ENCODE results near the gene SAMD4B. TPM values are rescaled to one million over a fixed set of nuclear protein-coding genes. Genes with fewer than 3 reads are reported as not detected.

The SAMD4B gene
- total and polyA plus RNA-seq, 2 donors from 2014 or later: 92.9 to 100 TPM

DNA sequence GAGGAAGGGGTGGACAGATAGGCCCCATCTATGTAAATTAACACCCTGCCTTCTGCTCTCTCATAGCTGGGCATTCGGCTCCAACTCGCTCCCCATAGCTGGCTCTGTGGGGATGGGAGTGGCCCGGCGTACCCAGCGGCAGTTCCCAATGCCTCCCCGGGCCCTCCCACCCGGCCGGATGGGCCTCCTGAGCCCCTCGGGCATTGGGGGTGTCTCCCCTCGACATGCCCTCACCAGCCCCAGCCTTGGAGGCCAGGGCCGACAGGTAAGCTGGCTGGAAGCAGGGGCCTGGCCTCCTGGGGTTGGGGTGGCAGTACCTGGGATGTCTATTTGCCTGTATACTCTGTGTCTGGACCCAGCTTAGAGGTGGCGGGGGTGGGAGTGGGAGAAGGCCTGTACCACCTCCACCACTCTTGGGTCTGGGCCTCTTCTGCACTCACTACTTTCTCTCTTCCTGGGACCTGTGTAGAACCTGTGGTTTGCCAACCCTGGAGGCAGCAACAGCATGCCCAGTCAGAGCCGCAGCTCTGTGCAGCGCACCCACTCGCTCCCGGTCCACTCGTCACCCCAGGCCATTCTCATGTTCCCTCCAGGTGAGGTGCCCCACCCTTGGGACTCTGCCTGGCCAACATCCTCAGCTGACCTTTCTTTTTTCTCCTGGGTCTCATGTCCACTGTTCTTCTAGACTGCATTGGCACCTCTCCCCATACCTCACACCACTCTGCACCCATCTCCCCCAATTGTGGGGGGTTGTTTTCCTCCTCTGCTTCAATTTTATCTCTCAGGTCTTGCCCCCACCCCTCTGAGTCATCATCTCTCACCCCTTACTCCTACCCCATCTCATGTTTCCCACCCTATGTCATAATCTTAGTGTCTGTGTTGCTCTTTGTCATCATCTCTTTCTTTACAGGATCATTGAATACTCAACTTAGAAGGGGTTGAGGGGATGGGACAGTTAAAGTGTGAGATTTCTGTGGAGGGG lies 38.6 kb downstream of the SAMD4B start:
- Histone ChIP-seq H3K4me3 (ENCODE audit: low read length in 3 of 3) (no peak overlapping the region), H3K36me3 (ENCODE audit: control insufficient read depth in 2 of 3, insufficient read depth in 3 of 3, low read length in 3 of 3) (peaks cover 3 to 70% (median 53%) of the 10 kb centered on the region in 3 donors), H3K27ac (ENCODE audit: low read depth in 2 of 2, low read length in 2 of 2) (no peak overlapping the region), H3K9ac (ENCODE audit: low read length in 3 of 3) (no peak overlapping the region), H3K9me3 (ENCODE audit: control insufficient read depth in 2 of 3, insufficient read depth in 1 of 3, low read length in 3 of 3) (no peaks in the 10 kb centered on the region), H3K4me1 (ENCODE audit: control insufficient read depth in 2 of 3, insufficient read depth in 2 of 3, low read depth in 1 of 3, low read length in 3 of 3) (peaks cover 0 to 4% (median 0%) of the 10 kb centered on the region in 3 donors), H3K27me3 (ENCODE audit: control insufficient read depth, insufficient read depth, low read length) (no peaks in the 10 kb centered on the region)
- DNase-seq: no peak
- no peak for FAIRE-seq
- intact Hi-C loops (cut with DNase I): no loop called here
- TF ChIP-seq, protein P1, sequence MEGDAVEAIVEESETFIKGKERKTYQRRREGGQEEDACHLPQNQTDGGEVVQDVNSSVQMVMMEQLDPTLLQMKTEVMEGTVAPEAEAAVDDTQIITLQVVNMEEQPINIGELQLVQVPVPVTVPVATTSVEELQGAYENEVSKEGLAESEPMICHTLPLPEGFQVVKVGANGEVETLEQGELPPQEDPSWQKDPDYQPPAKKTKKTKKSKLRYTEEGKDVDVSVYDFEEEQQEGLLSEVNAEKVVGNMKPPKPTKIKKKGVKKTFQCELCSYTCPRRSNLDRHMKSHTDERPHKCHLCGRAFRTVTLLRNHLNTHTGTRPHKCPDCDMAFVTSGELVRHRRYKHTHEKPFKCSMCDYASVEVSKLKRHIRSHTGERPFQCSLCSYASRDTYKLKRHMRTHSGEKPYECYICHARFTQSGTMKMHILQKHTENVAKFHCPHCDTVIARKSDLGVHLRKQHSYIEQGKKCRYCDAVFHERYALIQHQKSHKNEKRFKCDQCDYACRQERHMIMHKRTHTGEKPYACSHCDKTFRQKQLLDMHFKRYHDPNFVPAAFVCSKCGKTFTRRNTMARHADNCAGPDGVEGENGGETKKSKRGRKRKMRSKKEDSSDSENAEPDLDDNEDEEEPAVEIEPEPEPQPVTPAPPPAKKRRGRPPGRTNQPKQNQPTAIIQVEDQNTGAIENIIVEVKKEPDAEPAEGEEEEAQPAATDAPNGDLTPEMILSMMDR (IDR thresholded peaks at IDR 0.05; ENCODE audit: borderline replicate concordance, extremely low read depth, insufficient read depth): no peak

DNA sequence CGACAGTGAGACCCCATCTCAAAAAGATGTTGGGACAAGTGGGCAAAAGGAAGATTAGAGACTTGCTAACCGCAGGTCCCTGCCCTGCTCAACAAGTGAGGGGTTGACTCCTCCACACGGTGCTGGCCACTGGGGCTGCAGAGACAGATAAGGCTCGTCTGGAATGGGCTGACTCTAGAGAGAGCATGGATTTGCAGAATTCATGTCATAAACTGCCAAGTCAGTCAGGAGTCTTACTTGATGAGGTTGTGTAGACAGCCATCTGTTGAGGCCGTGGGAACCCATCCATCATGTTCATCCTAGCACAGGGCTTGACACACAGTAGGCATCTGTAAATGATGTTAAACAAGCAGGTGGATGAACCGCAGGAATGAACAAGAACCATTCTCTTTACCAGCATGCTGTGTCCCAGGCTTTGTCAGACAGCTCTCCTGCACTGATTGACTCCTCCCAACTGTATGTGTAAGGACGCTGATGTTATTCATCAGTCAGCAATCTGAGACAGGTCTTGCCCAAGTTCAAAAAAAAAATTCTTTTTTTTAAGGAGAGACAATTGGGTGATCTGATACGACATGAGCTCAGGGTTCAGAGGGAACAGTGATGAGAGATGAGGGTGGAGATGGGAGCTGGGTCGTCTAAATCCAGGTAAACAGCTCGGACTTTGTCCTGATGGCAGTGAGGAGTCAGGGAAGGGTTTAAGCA lies 39.8 kb downstream of the SAMD4B start:
- FAIRE-seq: no peak
- no peaks in the 10 kb centered on the region for H3K9me3 ChIP-seq (ENCODE audit: control insufficient read depth in 2 of 3, insufficient read depth in 1 of 3, low read length in 3 of 3)
- H3K36me3 ChIP-seq (ENCODE audit: control insufficient read depth in 2 of 3, insufficient read depth in 3 of 3, low read length in 3 of 3): peaks cover 3 to 70% (median 53%) of the 10 kb centered on the region in 3 donors

DNA sequence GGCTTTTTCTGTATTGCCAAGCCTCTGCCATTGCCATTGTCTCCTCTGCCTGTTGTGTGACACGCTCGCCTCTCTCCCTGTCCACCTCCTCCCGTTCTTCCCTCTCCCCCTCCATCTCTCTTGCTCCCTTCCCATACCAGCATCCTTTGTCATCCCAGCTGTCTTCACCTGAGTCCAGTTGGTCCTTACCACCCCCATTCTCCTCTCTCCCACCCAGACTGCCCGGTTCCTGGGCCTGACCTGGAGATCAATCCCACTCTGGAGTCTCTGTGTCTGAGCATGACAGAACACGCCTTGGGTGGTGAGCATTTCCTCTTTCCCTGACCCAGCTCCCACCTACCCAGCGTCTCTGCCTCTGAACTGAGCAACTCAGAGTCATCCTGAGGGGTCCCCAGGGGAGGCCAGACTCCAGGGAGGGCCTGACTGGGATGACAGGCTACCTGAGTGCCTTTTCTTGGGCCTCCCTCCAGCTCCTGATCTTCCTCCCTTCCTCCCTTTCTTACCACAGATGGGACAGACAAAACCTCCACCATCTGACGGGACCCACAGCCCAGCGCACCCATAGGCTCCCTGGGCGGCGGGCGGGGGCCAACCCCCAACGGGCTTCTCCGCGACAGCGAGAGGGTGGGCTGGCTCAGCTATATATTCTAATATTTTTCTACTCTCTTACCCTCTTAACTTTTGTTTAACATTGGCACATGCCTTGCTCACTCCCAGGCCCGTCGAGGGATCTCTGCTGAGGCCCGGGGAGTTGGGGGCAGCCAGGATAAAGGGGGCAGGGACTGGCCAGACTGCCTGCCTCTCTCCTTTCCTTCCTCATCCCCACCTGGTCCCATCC lies 41.0 kb downstream of the SAMD4B start:
- Histone ChIP-seq H3K9ac (ENCODE audit: low read length in 3 of 3) (no peak overlapping the region), H3K9me3 (ENCODE audit: control insufficient read depth in 2 of 3, insufficient read depth in 1 of 3, low read length in 3 of 3) (no peaks in the 10 kb centered on the region), H3K27ac (ENCODE audit: low read depth in 2 of 2, low read length in 2 of 2) (no peak overlapping the region), H3K27me3 (ENCODE audit: control insufficient read depth, insufficient read depth, low read length) (no peaks in the 10 kb centered on the region), H3K4me1 (ENCODE audit: control insufficient read depth in 2 of 3, insufficient read depth in 2 of 3, low read depth in 1 of 3, low read length in 3 of 3) (no peaks in the 10 kb centered on the region), H3K36me3 (ENCODE audit: control insufficient read depth in 2 of 3, insufficient read depth in 3 of 3, low read length in 3 of 3) (peaks cover 1 to 67% (median 51%) of the 10 kb centered on the region in 3 donors), H3K4me3 (ENCODE audit: low read length in 3 of 3) (no peak overlapping the region)
- FAIRE-seq: no peak
- TF ChIP-seq, protein P1 (IDR thresholded peaks at IDR 0.05; ENCODE audit: borderline replicate concordance, extremely low read depth, insufficient read depth): no peak
- no peak for DNase-seq
- intact Hi-C loops (cut with DNase I): no loop called here

More for the DNA sequence above, 39.8 kb downstream of the SAMD4B start:
- DNase-seq: no peak
- no peak overlapping the region for H3K27ac ChIP-seq (ENCODE audit: low read depth in 2 of 2, low read length in 2 of 2)
- no peaks in the 10 kb centered on the region for H3K27me3 ChIP-seq (ENCODE audit: control insufficient read depth, insufficient read depth, low read length)
- no peak overlapping the region for H3K9ac ChIP-seq (ENCODE audit: low read length in 3 of 3)
- intact Hi-C loops (cut with DNase I): no loop called here
- peaks cover 0 to 4% (median 0%) of the 10 kb centered on the region in 3 donors for H3K4me1 ChIP-seq (ENCODE audit: control insufficient read depth in 2 of 3, insufficient read depth in 2 of 3, low read depth in 1 of 3, low read length in 3 of 3)
- no peak overlapping the region for H3K4me3 ChIP-seq (ENCODE audit: low read length in 3 of 3)
- TF ChIP-seq, protein P1 (IDR thresholded peaks at IDR 0.05; ENCODE audit: borderline replicate concordance, extremely low read depth, insufficient read depth): no peak
